Panc1 (cell line): ENCODE results near the gene HCN2.

Experiments
- CTCF ChIP-seq: fragments of 450-650 bp; IDR thresholded peaks from 2 replicates; pipeline ENCODE4 v1.5.1; 2017; ENCODE audit warnings: mild to moderate bottlenecking
- TCF7L2 ChIP-seq: IDR thresholded peaks from 2 replicates; pipeline ENCODE4 v1.6.1; 2011; ENCODE audit warnings: mild to moderate bottlenecking, low read depth, low read length, inconsistent platforms

DNA sequence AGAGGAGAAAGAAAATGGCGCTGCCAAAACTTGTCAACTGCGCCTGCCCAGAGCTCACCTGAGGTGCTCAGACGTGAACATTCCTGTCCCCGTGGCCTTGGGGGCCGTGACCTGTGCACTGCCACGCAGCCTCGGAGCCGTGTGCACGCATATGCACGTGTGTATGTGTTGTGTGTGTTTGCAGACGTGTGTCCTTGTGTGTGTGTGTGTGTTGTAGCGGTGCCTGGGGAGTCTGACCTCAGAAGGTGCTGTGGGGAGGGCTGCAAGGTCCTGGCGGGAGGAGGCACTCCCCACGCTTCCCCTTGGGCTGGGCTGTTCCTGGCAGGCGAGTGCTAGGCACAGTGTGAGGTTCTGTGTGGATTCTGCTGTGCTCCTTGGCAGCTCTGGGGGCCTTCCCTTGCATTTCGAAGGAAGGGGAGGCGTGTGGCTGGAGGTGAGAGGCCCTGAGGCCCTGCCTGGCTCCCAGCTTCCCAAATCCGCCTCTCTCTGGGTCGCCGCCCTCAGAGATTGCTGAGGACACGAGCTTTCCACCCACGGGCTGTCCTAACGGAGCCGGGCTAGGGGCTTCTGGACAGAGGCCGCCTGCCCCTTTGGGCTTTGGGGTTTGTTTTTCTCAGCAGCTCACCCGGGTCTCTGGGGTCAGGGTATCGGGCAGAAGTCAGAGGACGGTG is 12.8 kb upstream of the HCN2 start:
- TF ChIP-seq TCF7L2 (no peak), CTCF (no peak)
